D341Med (cell line): ENCODE measurements around the gene FOXD4L1.
A peak's percentile ranks its signal among the peaks of the same experiment; 100 is the strongest.
"Not testable (repeated sequence)": the region's sequence is repeated elsewhere in the genome, so short reads cannot be mapped to it uniquely, and the experiment has no call there.

ENCODE experiments used
- DNase-seq: peaks from one replicate; pipeline ENCODE4 v3.0.0; 2012; ENCODE audit warnings: low spot score

FOXD4L1 gene

GRCh38 chr2:113527350-113528045, 29.0 kb downstream of the FOXD4L1 start:
- not testable (repeated sequence) for DNase-seq

GRCh38 chr2:113528126-113528525, 29.7 kb downstream of the FOXD4L1 start:
- DNase-seq = not testable (repeated sequence)

DNA sequence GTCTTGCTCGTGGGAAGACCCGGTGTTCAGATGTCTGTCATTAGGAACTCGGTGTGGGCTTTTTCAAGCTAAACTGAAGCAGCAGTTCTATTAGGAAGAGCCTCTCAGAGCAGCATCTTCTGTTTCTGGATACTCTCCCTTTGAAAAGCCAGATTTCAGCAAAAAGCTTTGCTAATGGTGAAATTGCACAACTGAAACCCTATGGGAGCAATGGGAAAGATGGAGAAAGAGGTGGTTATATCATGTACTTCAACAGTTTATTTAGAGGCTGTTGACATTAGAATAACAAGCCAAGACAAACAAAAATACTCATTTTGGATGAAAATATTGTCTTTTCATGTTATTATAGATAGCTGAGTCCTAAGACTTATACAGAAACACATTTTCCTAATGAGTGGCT, 30.4 kb downstream of the FOXD4L1 start:
- DNase-seq = not testable (repeated sequence)

GRCh38 chr2:113532991-113533390, 34.5 kb downstream of the FOXD4L1 start:
- not testable (repeated sequence) for DNase-seq

DNA sequence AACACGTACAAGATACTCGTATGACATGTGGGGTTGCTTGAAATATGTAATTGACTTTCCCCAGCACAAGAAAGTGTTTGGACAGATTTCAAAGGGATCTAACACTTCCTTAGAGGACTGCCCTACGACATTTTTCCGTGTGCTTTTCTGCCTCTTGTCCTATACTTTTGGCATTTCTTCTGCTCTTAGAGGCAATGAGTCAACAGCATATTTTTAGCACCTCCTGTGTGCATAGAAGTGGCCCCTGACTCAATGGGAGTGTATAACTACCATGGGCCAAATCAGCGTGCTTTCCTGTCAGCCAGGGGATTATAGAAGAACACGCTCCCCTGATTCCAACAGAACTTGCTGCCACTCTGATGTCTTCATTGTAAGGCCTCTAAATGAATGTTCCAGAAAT, 38.1 kb downstream of the FOXD4L1 start:
- DNase-seq = not testable (repeated sequence)

DNA sequence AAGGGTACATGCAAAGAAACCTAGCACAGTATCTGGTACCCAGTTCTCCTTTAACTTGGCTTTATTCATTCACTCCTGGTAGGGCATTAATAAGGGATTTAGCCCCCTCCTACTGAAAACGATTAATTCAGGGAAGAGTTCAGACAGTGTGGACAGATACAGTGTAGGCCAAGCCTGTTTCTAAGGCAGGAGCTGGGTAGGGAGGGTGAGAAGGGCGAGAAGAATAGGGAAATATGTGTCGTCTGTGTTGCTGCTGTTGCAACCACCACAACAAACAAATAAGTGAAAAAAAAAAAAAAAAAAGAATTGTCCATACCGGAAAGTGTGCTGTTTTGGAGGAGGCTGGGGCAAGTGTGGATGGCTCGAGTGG, 42.4 kb downstream of the FOXD4L1 start:
- not testable (repeated sequence) for DNase-seq

- DNase-seq = peak; percentile 29
Measured at GRCh38 chr2:113541204-113541975, 42.9 kb downstream of the FOXD4L1 start.

GRCh38 chr2:113541976-113542485, 43.6 kb downstream of the FOXD4L1 start:
- not testable (repeated sequence) for DNase-seq

DNA sequence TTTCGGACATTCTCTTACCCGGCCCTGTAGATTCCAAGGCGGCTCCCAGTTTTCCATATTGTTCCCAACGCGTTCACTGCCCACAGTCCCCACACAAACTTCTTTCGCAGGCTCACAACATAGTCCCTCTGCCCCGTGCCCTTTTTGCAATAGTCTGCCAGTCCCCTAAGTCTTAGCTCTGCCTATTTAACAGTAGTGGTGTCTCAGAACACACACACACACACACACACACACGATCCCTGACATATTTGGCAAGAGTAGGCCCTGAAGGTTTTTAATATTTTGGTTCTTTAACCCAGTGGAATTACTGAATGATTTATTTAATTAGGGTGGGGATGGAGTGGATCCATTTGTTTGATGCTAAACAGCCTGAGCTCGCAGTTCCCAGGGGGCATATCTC, 44.1 kb downstream of the FOXD4L1 start:
- DNase-seq = not testable (repeated sequence)
